ENCODE results near the gene STIL. TPM values are rescaled to one million over a fixed set of nuclear protein-coding genes. Genes with fewer than 3 reads are reported as not detected.
A peak's percentile ranks its signal among the peaks of the same experiment; 100 is the strongest.
"Not testable (repeated sequence)": the region's sequence is repeated elsewhere in the genome, so short reads cannot be mapped to it uniquely, and the experiment has no call there.

STIL gene
- total and polyA plus RNA-seq, 2 donors (not counting 3 experiments of a cell fraction or from before 2014, with no cell fraction given) = 10.3 to 28.1 TPM

- H3K27me3 ChIP-seq (ENCODE audit: control insufficient read depth in 2 of 2, insufficient read depth in 2 of 2, low read length in 2 of 2); H3K4me3 ChIP-seq (replicated peaks in 1 of 3; ENCODE audit: insufficient read depth in 1 of 3, low read depth in 1 of 3, low read length in 3 of 3); H3K9ac ChIP-seq (replicated peaks; ENCODE audit: extremely low read depth, insufficient read depth, low read length); FAIRE-seq; H4K20me1 ChIP-seq (replicated peaks; ENCODE audit: control insufficient read depth, extremely low read depth, insufficient read depth, low read length); H3K4me2 ChIP-seq (ENCODE audit: insufficient read depth, low read length); H3K36me3 ChIP-seq (ENCODE audit: control insufficient read depth in 2 of 2, extremely low read depth in 1 of 2, insufficient read depth in 2 of 2, low read length in 2 of 2); DNase-seq (ENCODE audit: low read depth, low spot score); H2AFZ ChIP-seq (ENCODE audit: low read depth, low read length); H3K27ac ChIP-seq (ENCODE audit: insufficient read depth, low read depth, low read length); H3K4me1 ChIP-seq (ENCODE audit: control insufficient read depth, extremely low read depth, insufficient read depth, low read length); H3K9me1 ChIP-seq (replicated peaks; ENCODE audit: control insufficient read depth, extremely low read depth, insufficient read depth, low read length); intact Hi-C loops (cut with micrococcal nuclease); H3K9me3 ChIP-seq (replicated peaks; ENCODE audit: control insufficient read depth, insufficient read depth, low read length); dilution Hi-C loops (cut with MboI; ENCODE audit: extremely low pct_ligation_motif_present, low sequenced_read_pairs); H3K79me2 ChIP-seq (ENCODE audit: control insufficient read depth, insufficient read depth, low read length); BruUV-seq (replicated peaks); POLR2A ChIA-PET: not testable (repeated sequence)
- CTCF ChIA-PET = interaction anchor here (1.2 to 1.8 kb wide), 2 partner anchors 8 to 11 kb away, joined by 3 to 7 read pairs; no protein-coding TSS in a partner anchor
Measured at GRCh38 chr1:47203504-47203903, 110.4 kb downstream of the STIL start.

GRCh38 chr1:47201179-47201578 is 112.8 kb downstream of the STIL start:
- intact Hi-C loops (cut with micrococcal nuclease) (no loop called here), dilution Hi-C loops (cut with MboI; ENCODE audit: extremely low pct_ligation_motif_present, low sequenced_read_pairs) (no loop called here)
- H3K27ac ChIP-seq (ENCODE audit: insufficient read depth, low read depth, low read length) = no peak overlapping the region
- no peaks in the 10 kb centered on the region for H3K36me3 ChIP-seq (ENCODE audit: control insufficient read depth in 2 of 2, extremely low read depth in 1 of 2, insufficient read depth in 2 of 2, low read length in 2 of 2)
- ChIA-PET CTCF (interaction anchor here (0.8 to 3.6 kb wide), 9 partner anchors 9 to 525 kb away, joined by 3 to 26 read pairs (median 4); partner anchors contain the start of gene PDZK1IP1), POLR2A (no interaction called here)
- H3K9me3 ChIP-seq (replicated peaks; ENCODE audit: control insufficient read depth, insufficient read depth, low read length) = no peaks in the 10 kb centered on the region
- TF ChIP-seq POLR2A (IDR thresholded peaks at IDR 0.05; ENCODE audit: low read depth, low read length) (no peak), CTCF (IDR thresholded peaks at IDR 0.05; ENCODE audit: extremely low read depth in 1 of 2, insufficient read depth in 1 of 2, low read depth in 1 of 2, low read length in 2 of 2) (no peak), MYC (IDR thresholded peaks at IDR 0.05; ENCODE audit: low read depth, low read length) (no peak), JUN (IDR thresholded peaks at IDR 0.05; ENCODE audit: borderline replicate concordance, insufficient read depth, insufficient read length, low read depth) (no peak), EZH2 (IDR thresholded peaks at IDR 0.05; ENCODE audit: borderline replicate concordance, low read depth, low read length, severe bottlenecking) (no peak), POLR2AphosphoS5 (IDR thresholded peaks at IDR 0.05; ENCODE audit: insufficient read depth, low read depth, low read length) (no peak), MAX (IDR thresholded peaks at IDR 0.05; ENCODE audit: insufficient read depth, insufficient read length) (no peak), FOS (IDR thresholded peaks at IDR 0.05; ENCODE audit: borderline replicate concordance, insufficient read depth, low read length) (no peak), GATA2 (IDR thresholded peaks at IDR 0.05; ENCODE audit: insufficient read depth, insufficient read length, low read depth, low read length) (no peak)
- H3K4me1 ChIP-seq (ENCODE audit: control insufficient read depth, extremely low read depth, insufficient read depth, low read length) = no peaks in the 10 kb centered on the region
- no peaks in the 10 kb centered on the region for H4K20me1 ChIP-seq (replicated peaks; ENCODE audit: control insufficient read depth, extremely low read depth, insufficient read depth, low read length)
- H3K79me2 ChIP-seq (ENCODE audit: control insufficient read depth, insufficient read depth, low read length) = no peaks in the 10 kb centered on the region
- H2AFZ ChIP-seq (ENCODE audit: low read depth, low read length) = peak overlapping the region; percentile 26
- no TSS peak for BruUV-seq (replicated peaks)
- no peak overlapping the region for H3K4me2 ChIP-seq (ENCODE audit: insufficient read depth, low read length)
- no peak overlapping the region for H3K9ac ChIP-seq (replicated peaks; ENCODE audit: extremely low read depth, insufficient read depth, low read length)
- no peaks in the 10 kb centered on the region for H3K27me3 ChIP-seq (ENCODE audit: control insufficient read depth in 2 of 2, insufficient read depth in 2 of 2, low read length in 2 of 2)
- FAIRE-seq (peak; percentile 21), DNase-seq (ENCODE audit: low read depth, low spot score) (peak; percentile 29)
- no peaks in the 10 kb centered on the region for H3K9me1 ChIP-seq (replicated peaks; ENCODE audit: control insufficient read depth, extremely low read depth, insufficient read depth, low read length)
- no peak overlapping the region for H3K4me3 ChIP-seq (replicated peaks in 1 of 3; ENCODE audit: insufficient read depth in 1 of 3, low read depth in 1 of 3, low read length in 3 of 3)
